K562 (cell line): ENCODE data around the gene BMF. TPM values are rescaled to one million over a fixed set of nuclear protein-coding genes. Genes with fewer than 3 reads are reported as not detected.

Source experiments
- ATAC-seq: fragments of 200-7000 bp; cut with Tn5 transposase; 3 replicates; pipeline ENCODE4 v1.9.1; 2020; ENCODE audit warnings: moderate library complexity
- BruUV-seq: library from RNA; stranded (reverse); fragments of 400-500 nt; replicated peaks from 2 replicates; lab custom pipeline; 2021; lab: Mats Ljungman, UMichigan
- CTCF ChIA-PET: fragments of 300-600 bp; formaldehyde crosslinking; extraction: SDS; loops from one replicate; lab custom pipeline; 2021; ENCODE audit warnings: low intra/inter-chr PET ratio; lab: Yijun Ruan, JAX
- POLR2A ChIA-PET: fragments of 300-600, 350-650 bp; sonication (Branson Sonifier 250); formaldehyde crosslinking; extraction: SDS; loops from one replicate; lab custom pipeline; 2021; ENCODE audit warnings: antibody characterized with exemption, inconsistent platforms; lab: Yijun Ruan, JAX
- DNase-seq, 4 experiments: peaks; one replicate each; pipeline versions ENCODE4 v3.0.0 to v3.0.0-alpha.2; 2011 to 2018; ENCODE audit warnings: low spot score in 3 of 4, mixed read lengths in 3 of 4; ENCODE audit errors: extremely low read depth in 1 of 4
- FAIRE-seq: peaks from 2 replicates; lab custom pipeline; 2011; peaks lifted over from hg19 to GRCh38; lab: Jason Lieb, UNC
- H2AFZ ChIP-seq: 2 replicates; pipeline ENCODE4 v1.6.0; 2011; ENCODE audit warnings: low read depth, low read length, control low read depth, inconsistent platforms
- H3K27ac ChIP-seq: fragments of 200-600 bp; 3 replicates; pipeline ENCODE4 v1.8.0; 2011; ENCODE audit warnings: low read depth, mild to moderate bottlenecking, control low read depth, inconsistent platforms, low read length, moderate library complexity, mixed read lengths; ENCODE audit errors: extremely low read depth
- H3K27me3 ChIP-seq, 2 experiments: fragments of 300-600 bp in 1 of 2; 2 replicates in 1 of 2; 3 replicates in 1 of 2; pipeline versions ENCODE4 v1.6.0 to v1.8.0; 2011; ENCODE audit warnings: inconsistent platforms in 2 of 2, low read length in 2 of 2, mild to moderate bottlenecking in 1 of 2, mixed read lengths in 1 of 2, moderate library complexity in 1 of 2; ENCODE audit not compliant: control insufficient read depth in 2 of 2, insufficient read depth in 2 of 2
- H3K36me3 ChIP-seq: fragments of 300-600 bp; 3 replicates; pipeline ENCODE4 v1.8.0; 2011; ENCODE audit warnings: mild to moderate bottlenecking, low read length, inconsistent platforms; ENCODE audit not compliant: control insufficient read depth, insufficient read depth
- H3K4me1 ChIP-seq, 2 experiments: fragments of 200-600 bp in 1 of 2; replicated peaks in 1 of 2; 2 replicates in 1 of 2; 3 replicates in 1 of 2; pipeline versions ENCODE4 v1.5.1 to v1.8.0; 2011; ENCODE audit warnings: inconsistent platforms in 2 of 2, low read length in 2 of 2, mild to moderate bottlenecking in 1 of 2, mixed read lengths in 1 of 2, moderate library complexity in 1 of 2; ENCODE audit not compliant: control insufficient read depth in 2 of 2, insufficient read depth in 2 of 2
- H3K4me2 ChIP-seq: 2 replicates; pipeline ENCODE4 v1.6.1; 2011; ENCODE audit warnings: low read length, control low read depth, inconsistent platforms, mixed read lengths; ENCODE audit not compliant: insufficient read depth
- H3K4me3 ChIP-seq: fragments of 200-600 bp; sonication (generic), shearing (Covaris generic); 2 replicates; pipeline ENCODE4 v1.5.1; 2016; ENCODE audit warnings: control low read depth, inconsistent platforms
- H3K79me2 ChIP-seq: fragments of 200-600 bp; 3 replicates; pipeline ENCODE4 v1.8.0; 2011; ENCODE audit warnings: low read length, inconsistent platforms; ENCODE audit not compliant: control insufficient read depth, insufficient read depth
- H3K9ac ChIP-seq, 2 experiments: 2 replicates each; pipeline versions ENCODE4 v1.6.0 to v1.6.1; 2011; ENCODE audit warnings: low read depth in 2 of 2, low read length in 2 of 2, control low read depth in 1 of 2, inconsistent platforms in 1 of 2, mild to moderate bottlenecking in 1 of 2, mixed read lengths in 1 of 2; ENCODE audit not compliant: insufficient read depth in 1 of 2
- H3K9me1 ChIP-seq: one replicate; pipeline ENCODE4 v1.6.0; 2011; ENCODE audit warnings: inconsistent platforms, mild to moderate bottlenecking, low read length, moderate library complexity; ENCODE audit not compliant: control insufficient read depth, insufficient read depth
- H3K9me3 ChIP-seq: replicated peaks from 2 replicates; pipeline ENCODE4 v1.5.1; 2011; ENCODE audit warnings: low read depth, low read length, inconsistent platforms; ENCODE audit not compliant: control insufficient read depth, insufficient read depth
- H4K20me1 ChIP-seq: replicated peaks from 2 replicates; pipeline ENCODE4 v1.6.1; 2011; ENCODE audit warnings: low read length, inconsistent platforms, mixed read lengths; ENCODE audit not compliant: control insufficient read depth, insufficient read depth
- CEBPB ChIP-seq: fragments of 450-650 bp; IDR thresholded peaks from 2 replicates; pipeline ENCODE4 v1.6.1; 2016; ENCODE audit warnings: missing genetic modification characterization, missing compliant biosample characterization
- EGR1 ChIP-seq: fragments of 450-650 bp; conservative IDR thresholded peaks from 2 replicates; pipeline ENCODE4 v1.6.1; 2017; ENCODE audit warnings: mild to moderate bottlenecking
- FOXJ2 ChIP-seq: fragments of 200-800 bp; sonication (Bioruptor generic); IDR thresholded peaks from 2 replicates; pipeline ENCODE4 v1.6.1; 2016; ENCODE audit warnings: missing genetic modification characterization, missing compliant biosample characterization
- KDM1A ChIP-seq, 2 experiments: fragments of 450-650 bp; IDR thresholded peaks; 2 replicates each; pipeline ENCODE4 v1.6.1; 2016; ENCODE audit warnings: mild to moderate bottlenecking in 2 of 2
- KDM2B ChIP-seq: fragments of 250-450 bp; sonication (Bioruptor Pico); IDR thresholded peaks from 2 replicates; pipeline ENCODE4 v1.8.0; 2021; ENCODE audit warnings: mild to moderate bottlenecking, moderate library complexity
- NR2C2 ChIP-seq, 2 experiments: fragments of 200-800 bp in 1 of 2; sonication (Bioruptor generic) in 1 of 2; sonication (generic) in 1 of 2; formaldehyde crosslinking in 1 of 2; IDR thresholded peaks; 2 replicates each; pipeline versions ENCODE4 v1.6.1 to v1.8.0; 2016 to 2022; ENCODE audit warnings: mild to moderate bottlenecking in 1 of 2, missing compliant biosample characterization in 1 of 2, missing genetic modification characterization in 1 of 2, missing genetic modification reagents in 1 of 2
- RCOR1 ChIP-seq, 2 experiments: IDR thresholded peaks; 2 replicates each; pipeline ENCODE4 v1.6.1; 2012; ENCODE audit warnings: low read depth in 2 of 2, low read length in 2 of 2, borderline replicate concordance in 1 of 2, improper control_type of control experiment in 1 of 2
- ZKSCAN8 ChIP-seq: fragments of 200-800 bp; sonication (Bioruptor generic); IDR thresholded peaks from 2 replicates; pipeline ENCODE4 v1.6.1; 2016; ENCODE audit warnings: missing genetic modification characterization, missing compliant biosample characterization
- WGBS: fragments of 100-300 bp; shearing (Covaris generic); methylation state at CpG from one replicate; pipeline ENCODE4 v1.1.6; 2016; ENCODE audit warnings: low coverage, mixed read lengths; ENCODE audit not compliant: insufficient coverage; ENCODE audit errors: missing lambda C conversion rate; 5-methylcytosine and 5-hydroxymethylcytosine counted together
- in situ Hi-C: fragments of 300-500 bp; cut with MboI; formaldehyde crosslinking; loops from 4 replicates; pipeline ENCODE4 v1.15.0; 2018; ENCODE audit warnings: inconsistent platforms, mixed read lengths
- intact Hi-C: fragments of 100-400 bp; cut with micrococcal nuclease; formaldehyde crosslinking; loops from 2 replicates; pipeline ENCODE4 v1.14.2; 2022
- polyA plus RNA-seq, 8 experiments: library from polyadenylated mRNA; depleted of rRNA in 4 of 8; stranded (reverse) in 5 of 8; unstranded in 3 of 8; fragments of >200 nt; fragmentation: Nextera tagmentation in 2 of 8; fragmentation: Illumina TruSeq in 1 of 8; extraction: Ambion mirVana in 2 of 8; extraction: Trizol in 1 of 8; gene quantifications; 2 replicates each; pipeline versions ENCODE4 v1.2.1 to v1.2.3, GENCODE V29; 2011 to 2014; ENCODE audit warnings: inconsistent platforms in 1 of 8, missing spikeins in 1 of 8
- total RNA-seq, 7 experiments: library from RNA; depleted of rRNA in 6 of 7; stranded (reverse); fragments of >200 nt in 6 of 7; fragmentation: Illumina TruSeq in 2 of 7; extraction: Trizol in 2 of 7; gene quantifications; 2 replicates each; pipeline versions ENCODE4 v1.2.1 to v1.2.3, GENCODE V29; 2011 to 2021; ENCODE audit warnings: low replicate concordance in 1 of 7
- TF ChIP-seq, protein P1 (sequence below): sonication (generic); formaldehyde crosslinking; IDR thresholded peaks from 2 replicates; pipeline ENCODE4 v1.8.0; 2022; ENCODE audit warnings: missing genetic modification reagents, mild to moderate bottlenecking, moderate library complexity, borderline replicate concordance

Gene BMF
- total and polyA plus RNA-seq, 9 of the 15 experiments (the other 6 are each of a cell fraction or from before 2014, with no cell fraction given): 0.25 to 0.91 (median 0.59) TPM; not detected in 2

- H3K27me3 ChIP-seq: no peaks in the 10 kb centered on the region
- ChIA-PET CTCF (no interaction called here), POLR2A (interaction anchor here (0.6 to 3.8 kb wide), 8 partner anchors 7 to 716 kb away, joined by 3 to 22 read pairs (median 4); no protein-coding TSS in a partner anchor)
- ATAC-seq: peak; percentile 74
- H2AFZ ChIP-seq: peak overlapping the region; percentile 53; the same call in 1 of the 2 replicates
- intact Hi-C loops (no loop called here), in situ Hi-C loops (no loop called here)
- no peak overlapping the region for H3K27ac ChIP-seq
- H3K79me2 ChIP-seq: no peaks in the 10 kb centered on the region
- no peak for FAIRE-seq
- no peak overlapping the region for H3K4me3 ChIP-seq
- BruUV-seq: no TSS peak
- H3K4me2 ChIP-seq: no peak overlapping the region; the same call in 1 of the 2 replicates
- no peaks in the 10 kb centered on the region for H4K20me1 ChIP-seq
- peaks cover 25 to 36% of the 10 kb centered on the region in 2 experiments for H3K4me1 ChIP-seq
- no peaks in the 10 kb centered on the region for H3K9me3 ChIP-seq
- H3K9ac ChIP-seq: peak overlapping the region in 1 of 2 experiments; percentile 38; a peak in 2 of 4 replicates
- DNase-seq: peak; percentile 59 to 66 (median 62)
- no peaks in the 10 kb centered on the region for H3K36me3 ChIP-seq
- 27% methylated on average over 6 of the region's 7 CpGs for WGBS
- TF ChIP-seq CEBPB: 0 out of 2 replicates have a peak, but pooled peaks have one; percentile 0
- peak; percentile 54 for TF ChIP-seq EGR1
- TF ChIP-seq FOXJ2 (tag): peak; percentile 52; the same call in 1 of the 2 replicates
- TF ChIP-seq KDM2B (CRISPR knock-in tag): no peak
- TF ChIP-seq, protein P1, sequence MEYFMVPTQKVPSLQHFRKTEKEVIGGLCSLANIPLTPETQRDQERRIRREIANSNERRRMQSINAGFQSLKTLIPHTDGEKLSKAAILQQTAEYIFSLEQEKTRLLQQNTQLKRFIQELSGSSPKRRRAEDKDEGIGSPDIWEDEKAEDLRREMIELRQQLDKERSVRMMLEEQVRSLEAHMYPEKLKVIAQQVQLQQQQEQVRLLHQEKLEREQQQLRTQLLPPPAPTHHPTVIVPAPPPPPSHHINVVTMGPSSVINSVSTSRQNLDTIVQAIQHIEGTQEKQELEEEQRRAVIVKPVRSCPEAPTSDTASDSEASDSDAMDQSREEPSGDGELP (CRISPR knock-in tag): peak; percentile 24; the same call in 1 of the 2 replicates
- TF ChIP-seq ZKSCAN8 (CRISPR knock-in tag): no peak
- peak in 1 of 2 experiments; percentile 48; a peak in 1 of 4 replicates for TF ChIP-seq KDM1A (IDR thresholded peaks at IDR 0.05)
- 0 out of 4 replicates have a peak, but pooled peaks of 1 of the 2 experiments have one; percentile 6 for TF ChIP-seq RCOR1 (IDR thresholded peaks at IDR 0.05; ENCODE audit: borderline replicate concordance in 1 of 2, low read depth in 2 of 2, low read length in 2 of 2)
- TF ChIP-seq NR2C2 (CRISPR knock-in tag; IDR thresholded peaks at IDR 0.05): no peak
- peak; percentile 51; the same call in 1 of the 2 replicates for TF ChIP-seq NR2C2 (tag; IDR thresholded peaks at IDR 0.05)
- H3K9me1 ChIP-seq: no peaks in the 10 kb centered on the region
Measured at GRCh38 chr15:40088929-40089755, 19.5 kb downstream of the BMF start.
